K562 (cell line): ENCODE data around the gene GALNT9. TPM values are rescaled to one million over a fixed set of nuclear protein-coding genes. Genes with fewer than 3 reads are reported as not detected.

Source experiments
- ATAC-seq: fragments of 200-7000 bp; cut with Tn5 transposase; 3 replicates; pipeline ENCODE4 v1.9.1; 2020; ENCODE audit warnings: moderate library complexity
- BruUV-seq: library from RNA; stranded (reverse); fragments of 400-500 nt; replicated peaks from 2 replicates; lab custom pipeline; 2021; lab: Mats Ljungman, UMichigan
- CTCF ChIA-PET: fragments of 300-600 bp; formaldehyde crosslinking; extraction: SDS; loops from one replicate; lab custom pipeline; 2021; ENCODE audit warnings: low intra/inter-chr PET ratio; lab: Yijun Ruan, JAX
- POLR2A ChIA-PET: fragments of 300-600, 350-650 bp; sonication (Branson Sonifier 250); formaldehyde crosslinking; extraction: SDS; loops from one replicate; lab custom pipeline; 2021; ENCODE audit warnings: antibody characterized with exemption, inconsistent platforms; lab: Yijun Ruan, JAX
- DNase-seq, 4 experiments: peaks; one replicate each; pipeline versions ENCODE4 v3.0.0 to v3.0.0-alpha.2; 2011 to 2018; ENCODE audit warnings: low spot score in 3 of 4, mixed read lengths in 3 of 4; ENCODE audit errors: extremely low read depth in 1 of 4
- FAIRE-seq: peaks from 2 replicates; lab custom pipeline; 2011; peaks lifted over from hg19 to GRCh38; lab: Jason Lieb, UNC
- H2AFZ ChIP-seq: 2 replicates; pipeline ENCODE4 v1.6.0; 2011; ENCODE audit warnings: low read depth, low read length, control low read depth, inconsistent platforms
- H3K27ac ChIP-seq: fragments of 200-600 bp; 3 replicates; pipeline ENCODE4 v1.8.0; 2011; ENCODE audit warnings: low read depth, mild to moderate bottlenecking, control low read depth, inconsistent platforms, low read length, moderate library complexity, mixed read lengths; ENCODE audit errors: extremely low read depth
- H3K27me3 ChIP-seq, 2 experiments: fragments of 300-600 bp in 1 of 2; 2 replicates in 1 of 2; 3 replicates in 1 of 2; pipeline versions ENCODE4 v1.6.0 to v1.8.0; 2011; ENCODE audit warnings: inconsistent platforms in 2 of 2, low read length in 2 of 2, mild to moderate bottlenecking in 1 of 2, mixed read lengths in 1 of 2, moderate library complexity in 1 of 2; ENCODE audit not compliant: control insufficient read depth in 2 of 2, insufficient read depth in 2 of 2
- H3K36me3 ChIP-seq: fragments of 300-600 bp; 3 replicates; pipeline ENCODE4 v1.8.0; 2011; ENCODE audit warnings: mild to moderate bottlenecking, low read length, inconsistent platforms; ENCODE audit not compliant: control insufficient read depth, insufficient read depth
- H3K4me1 ChIP-seq, 2 experiments: fragments of 200-600 bp in 1 of 2; replicated peaks in 1 of 2; 2 replicates in 1 of 2; 3 replicates in 1 of 2; pipeline versions ENCODE4 v1.5.1 to v1.8.0; 2011; ENCODE audit warnings: inconsistent platforms in 2 of 2, low read length in 2 of 2, mild to moderate bottlenecking in 1 of 2, mixed read lengths in 1 of 2, moderate library complexity in 1 of 2; ENCODE audit not compliant: control insufficient read depth in 2 of 2, insufficient read depth in 2 of 2
- H3K4me2 ChIP-seq: 2 replicates; pipeline ENCODE4 v1.6.1; 2011; ENCODE audit warnings: low read length, control low read depth, inconsistent platforms, mixed read lengths; ENCODE audit not compliant: insufficient read depth
- H3K4me3 ChIP-seq: fragments of 200-600 bp; sonication (generic), shearing (Covaris generic); 2 replicates; pipeline ENCODE4 v1.5.1; 2016; ENCODE audit warnings: control low read depth, inconsistent platforms
- H3K79me2 ChIP-seq: fragments of 200-600 bp; 3 replicates; pipeline ENCODE4 v1.8.0; 2011; ENCODE audit warnings: low read length, inconsistent platforms; ENCODE audit not compliant: control insufficient read depth, insufficient read depth
- H3K9ac ChIP-seq, 2 experiments: 2 replicates each; pipeline versions ENCODE4 v1.6.0 to v1.6.1; 2011; ENCODE audit warnings: low read depth in 2 of 2, low read length in 2 of 2, control low read depth in 1 of 2, inconsistent platforms in 1 of 2, mild to moderate bottlenecking in 1 of 2, mixed read lengths in 1 of 2; ENCODE audit not compliant: insufficient read depth in 1 of 2
- H3K9me1 ChIP-seq: one replicate; pipeline ENCODE4 v1.6.0; 2011; ENCODE audit warnings: inconsistent platforms, mild to moderate bottlenecking, low read length, moderate library complexity; ENCODE audit not compliant: control insufficient read depth, insufficient read depth
- H3K9me3 ChIP-seq: replicated peaks from 2 replicates; pipeline ENCODE4 v1.5.1; 2011; ENCODE audit warnings: low read depth, low read length, inconsistent platforms; ENCODE audit not compliant: control insufficient read depth, insufficient read depth
- H4K20me1 ChIP-seq: replicated peaks from 2 replicates; pipeline ENCODE4 v1.6.1; 2011; ENCODE audit warnings: low read length, inconsistent platforms, mixed read lengths; ENCODE audit not compliant: control insufficient read depth, insufficient read depth
- ATF2 ChIP-seq: sonication (generic); formaldehyde crosslinking; IDR thresholded peaks from 2 replicates; pipeline ENCODE4 v1.8.1; 2022; ENCODE audit warnings: missing genetic modification reagents
- CHD2 ChIP-seq: IDR thresholded peaks from 2 replicates; pipeline ENCODE4 v1.6.1; 2011; ENCODE audit warnings: low read depth, low read length
- E2F5 ChIP-seq: sonication (generic); formaldehyde crosslinking; IDR thresholded peaks from 2 replicates; pipeline ENCODE4 v1.8.0; 2022; ENCODE audit warnings: mild to moderate bottlenecking, missing genetic modification reagents
- GATA2 ChIP-seq: sonication (generic); formaldehyde crosslinking; IDR thresholded peaks from 2 replicates; pipeline ENCODE4 v1.4.0; 2020; ENCODE audit warnings: mild to moderate bottlenecking, missing genetic modification reagents
- HOXB6 ChIP-seq: fragments of 250-450 bp; sonication (Bioruptor Pico); IDR thresholded peaks from 2 replicates; pipeline ENCODE4 v1.5.1; 2022; ENCODE audit warnings: mild to moderate bottlenecking, borderline replicate concordance
- IRF1 ChIP-seq: sonication (generic); formaldehyde crosslinking; IDR thresholded peaks from 2 replicates; pipeline ENCODE4 v1.8.0; 2022; ENCODE audit warnings: missing genetic modification reagents, mild to moderate bottlenecking, borderline replicate concordance
- MEF2D ChIP-seq: conservative IDR thresholded peaks from 2 replicates; pipeline ENCODE4 v1.6.1; 2016; ENCODE audit warnings: low read depth, missing genetic modification characterization, missing compliant biosample characterization
- NCOA1 ChIP-seq: fragments of 450-650 bp; IDR thresholded peaks from 2 replicates; pipeline ENCODE4 v1.6.1; 2016; ENCODE audit warnings: low read depth
- NR0B1 ChIP-seq: fragments of 450-650 bp; IDR thresholded peaks from one replicate; pipeline ENCODE4 v1.6.1; 2018; ENCODE audit warnings: mild to moderate bottlenecking, moderate library complexity; ENCODE audit not compliant: partially characterized antibody
- RCOR1 ChIP-seq, 2 experiments: IDR thresholded peaks; 2 replicates each; pipeline ENCODE4 v1.6.1; 2012; ENCODE audit warnings: low read depth in 2 of 2, low read length in 2 of 2, borderline replicate concordance in 1 of 2, improper control_type of control experiment in 1 of 2
- RFX5 ChIP-seq: IDR thresholded peaks from 2 replicates; pipeline ENCODE4 v1.6.1; 2011; ENCODE audit warnings: low read depth, mild to moderate bottlenecking, improper control_type of control experiment, low read length
- TEAD4 ChIP-seq, 2 experiments: sonication (generic) in 1 of 2; formaldehyde crosslinking in 1 of 2; IDR thresholded peaks; 2 replicates each; pipeline versions ENCODE4 v1.6.1 to v1.8.0; 2012 to 2022; ENCODE audit warnings: borderline replicate concordance in 1 of 2, inconsistent platforms in 1 of 2, low read length in 1 of 2, mild to moderate bottlenecking in 1 of 2, missing genetic modification reagents in 1 of 2
- U2AF2 ChIP-seq: fragments of 200-400 bp; formaldehyde crosslinking; optimal IDR thresholded peaks from 2 replicates; pipeline ENCODE3; 2017; ENCODE audit warnings: low read depth, mild to moderate bottlenecking, low read length
- ZBTB17 ChIP-seq: fragments of 450-650 bp; formaldehyde crosslinking; IDR thresholded peaks from 2 replicates; pipeline ENCODE4 v1.4.0; 2020; ENCODE audit warnings: mild to moderate bottlenecking
- ZC3H11A ChIP-seq: IDR thresholded peaks from 2 replicates; pipeline ENCODE4 v1.6.1; 2012; ENCODE audit warnings: low read depth, low read length, improper control_type of control experiment
- ZNF780A ChIP-seq: fragments of 250-450 bp; sonication (Bioruptor Pico); IDR thresholded peaks from 2 replicates; pipeline ENCODE4 v1.5.0; 2021; ENCODE audit warnings: mild to moderate bottlenecking
- WGBS: fragments of 100-300 bp; shearing (Covaris generic); methylation state at CpG from one replicate; pipeline ENCODE4 v1.1.6; 2016; ENCODE audit warnings: low coverage, mixed read lengths; ENCODE audit not compliant: insufficient coverage; ENCODE audit errors: missing lambda C conversion rate; 5-methylcytosine and 5-hydroxymethylcytosine counted together
- in situ Hi-C: fragments of 300-500 bp; cut with MboI; formaldehyde crosslinking; loops from 4 replicates; pipeline ENCODE4 v1.15.0; 2018; ENCODE audit warnings: inconsistent platforms, mixed read lengths
- intact Hi-C: fragments of 100-400 bp; cut with micrococcal nuclease; formaldehyde crosslinking; loops from 2 replicates; pipeline ENCODE4 v1.14.2; 2022
- polyA plus RNA-seq, 8 experiments: library from polyadenylated mRNA; depleted of rRNA in 4 of 8; stranded (reverse) in 5 of 8; unstranded in 3 of 8; fragments of >200 nt; fragmentation: Nextera tagmentation in 2 of 8; fragmentation: Illumina TruSeq in 1 of 8; extraction: Ambion mirVana in 2 of 8; extraction: Trizol in 1 of 8; gene quantifications; 2 replicates each; pipeline versions ENCODE4 v1.2.1 to v1.2.3, GENCODE V29; 2011 to 2014; ENCODE audit warnings: inconsistent platforms in 1 of 8, missing spikeins in 1 of 8
- total RNA-seq, 7 experiments: library from RNA; depleted of rRNA in 6 of 7; stranded (reverse); fragments of >200 nt in 6 of 7; fragmentation: Illumina TruSeq in 2 of 7; extraction: Trizol in 2 of 7; gene quantifications; 2 replicates each; pipeline versions ENCODE4 v1.2.1 to v1.2.3, GENCODE V29; 2011 to 2021; ENCODE audit warnings: low replicate concordance in 1 of 7

The GALNT9 gene
- total and polyA plus RNA-seq, 9 of the 15 experiments (the other 6 are each of a cell fraction or from before 2014, with no cell fraction given), result not detected

- TF ChIP-seq GATA2, result no peak
- TF ChIP-seq RCOR1 (IDR thresholded peaks at IDR 0.05; ENCODE audit: borderline replicate concordance in 1 of 2, low read depth in 2 of 2, low read length in 2 of 2), result no peak
- TF ChIP-seq NR0B1, result no peak
- TF ChIP-seq NCOA1, result no peak
- no peak for TF ChIP-seq IRF1 (CRISPR knock-in tag)
- TF ChIP-seq RFX5, result no peak
- TF ChIP-seq, all 486 proteins: peak for 0
These were observed 12.0 kb downstream of the GALNT9 start (continued) for GRCh38 chr12:132317233-132317938.

GRCh38 chr12:132316497-132317232 lies 12.7 kb downstream of the GALNT9 start:
- no peaks in the 10 kb centered on the region for H3K36me3 ChIP-seq
- no peak overlapping the region for H2AFZ ChIP-seq
- in situ Hi-C loops, result no loop called here
- peaks cover 30 to 70% of the 10 kb centered on the region in 2 experiments for H3K27me3 ChIP-seq
- H3K9me3 ChIP-seq, result no peaks in the 10 kb centered on the region
- no peaks in the 10 kb centered on the region for H3K79me2 ChIP-seq
- DNase-seq (no peak), ATAC-seq (no peak), FAIRE-seq (no peak)
- no peak overlapping the region for H3K9ac ChIP-seq
- under 1% methylated on average over 16 of the region's 17 CpGs for WGBS
- intact Hi-C loops, result no loop called here
- BruUV-seq, result no TSS peak
- H3K4me2 ChIP-seq, result no peak overlapping the region
- no peak overlapping the region for H3K4me3 ChIP-seq
- peaks cover 6% of the 10 kb centered on the region; the same call in 1 of the 2 replicates for H4K20me1 ChIP-seq
- no peak overlapping the region for H3K27ac ChIP-seq
- H3K9me1 ChIP-seq, result no peaks in the 10 kb centered on the region
- ChIA-PET CTCF (no interaction called here), POLR2A (interaction anchor here (0.8 kb wide), 1 partner anchor 20 kb away, joined by 3 read pairs; no protein-coding TSS in a partner anchor)
- peaks cover 0 to 14% of the 10 kb centered on the region in 2 experiments; a peak in 1 of 5 replicates for H3K4me1 ChIP-seq
- TF ChIP-seq TEAD4 (IDR thresholded peaks at IDR 0.05; ENCODE audit: low read length) (no peak), TEAD4 (CRISPR knock-in tag; IDR thresholded peaks at IDR 0.05; ENCODE audit: borderline replicate concordance) (no peak), CHD2 (no peak), ZC3H11A (no peak), ZBTB17 (CRISPR knock-in tag) (no peak), MEF2D (no peak), ATF2 (no peak), U2AF2 (no peak), ZNF780A (no peak), HOXB6 (CRISPR knock-in tag) (no peak), E2F5 (no peak)
